ENCODE measurements around the gene FAM186B.

DNA sequence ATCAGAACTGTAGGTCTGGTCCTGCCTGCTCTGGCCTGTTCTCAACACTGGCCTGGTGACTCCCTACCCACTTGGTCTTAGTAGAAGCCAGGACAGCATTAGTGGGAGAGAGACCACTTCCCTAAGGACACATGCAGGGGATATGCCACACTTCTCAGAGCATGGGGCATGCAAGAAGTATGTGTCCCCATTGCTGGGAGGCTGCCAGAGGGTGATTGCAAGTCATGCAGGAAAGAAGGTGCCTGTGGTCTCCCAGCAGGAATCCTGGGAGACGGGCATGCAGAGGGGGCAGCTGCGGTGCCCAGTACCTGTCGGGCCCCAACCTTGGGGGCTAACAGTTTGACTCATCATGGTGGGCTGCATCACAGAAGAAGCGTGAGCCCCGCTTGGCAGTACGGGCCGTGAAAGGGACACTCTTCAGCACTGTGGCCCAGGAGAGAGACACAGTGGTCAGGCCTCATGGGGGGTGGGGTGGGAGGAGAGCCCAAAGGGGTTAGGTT is 40.9 kb upstream of the FAM186B start:
- TF ChIP-seq, protein P1, sequence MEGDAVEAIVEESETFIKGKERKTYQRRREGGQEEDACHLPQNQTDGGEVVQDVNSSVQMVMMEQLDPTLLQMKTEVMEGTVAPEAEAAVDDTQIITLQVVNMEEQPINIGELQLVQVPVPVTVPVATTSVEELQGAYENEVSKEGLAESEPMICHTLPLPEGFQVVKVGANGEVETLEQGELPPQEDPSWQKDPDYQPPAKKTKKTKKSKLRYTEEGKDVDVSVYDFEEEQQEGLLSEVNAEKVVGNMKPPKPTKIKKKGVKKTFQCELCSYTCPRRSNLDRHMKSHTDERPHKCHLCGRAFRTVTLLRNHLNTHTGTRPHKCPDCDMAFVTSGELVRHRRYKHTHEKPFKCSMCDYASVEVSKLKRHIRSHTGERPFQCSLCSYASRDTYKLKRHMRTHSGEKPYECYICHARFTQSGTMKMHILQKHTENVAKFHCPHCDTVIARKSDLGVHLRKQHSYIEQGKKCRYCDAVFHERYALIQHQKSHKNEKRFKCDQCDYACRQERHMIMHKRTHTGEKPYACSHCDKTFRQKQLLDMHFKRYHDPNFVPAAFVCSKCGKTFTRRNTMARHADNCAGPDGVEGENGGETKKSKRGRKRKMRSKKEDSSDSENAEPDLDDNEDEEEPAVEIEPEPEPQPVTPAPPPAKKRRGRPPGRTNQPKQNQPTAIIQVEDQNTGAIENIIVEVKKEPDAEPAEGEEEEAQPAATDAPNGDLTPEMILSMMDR (IDR thresholded peaks at IDR 0.05), result no peak
- TF ChIP-seq POLR2A (IDR thresholded peaks at IDR 0.05), result no peak

Measured in heart left ventricle (tissue), 13 donors.